IMR-90 (cell line): Measurements from ENCODE around the gene CCDC182. TPM values are rescaled to one million over a fixed set of nuclear protein-coding genes. Genes with fewer than 3 reads are reported as not detected.

Experiments used
- ATAC-seq: fragments of 200-7000 bp; cut with Tn5 transposase; 2 replicates; pipeline ENCODE4 v1.9.1; 2020; ENCODE audit warnings: low read depth, mild to moderate bottlenecking, moderate library complexity
- BruUV-seq: library from RNA; stranded (reverse); fragments of 400-500 nt; replicated peaks from 2 replicates; lab custom pipeline; 2021; lab: Mats Ljungman, UMichigan
- CTCF ChIA-PET: fragments of 300-600 bp; formaldehyde crosslinking; extraction: SDS; loops from one replicate; lab custom pipeline; 2021; ENCODE audit warnings: antibody characterized with exemption; lab: Yijun Ruan, JAX
- POLR2A ChIA-PET: fragments of 300-600 bp; sonication (Branson Sonifier 250); formaldehyde crosslinking; loops from one replicate; lab custom pipeline; 2022; ENCODE audit warnings: antibody characterized with exemption; ENCODE audit not compliant: unreplicated experiment; lab: Charles Lee
- DNase-seq: peaks from one replicate; pipeline ENCODE4 v3.0.0; 2013
- H2AFZ ChIP-seq: replicated peaks from 2 replicates; pipeline ENCODE3; 2013; ENCODE audit warnings: low read length, mild to moderate bottlenecking; ENCODE audit not compliant: poor library complexity
- H2AK5ac ChIP-seq: 2 replicates; pipeline ENCODE4 v1.6.1; 2013; ENCODE audit warnings: low read depth, low read length, inconsistent platforms
- H2AK9ac ChIP-seq: replicated peaks from 2 replicates; pipeline ENCODE3; 2013; ENCODE audit warnings: mild to moderate bottlenecking, low read depth, low read length, moderate library complexity; ENCODE audit not compliant: poor library complexity
- H2BK120ac ChIP-seq: 2 replicates; pipeline ENCODE4 v1.6.1; 2013; ENCODE audit warnings: low read depth, low read length, inconsistent platforms
- H2BK15ac ChIP-seq: 3 replicates; pipeline ENCODE4 v1.6.1; 2013; ENCODE audit warnings: low read depth, low read length, inconsistent platforms
- H2BK20ac ChIP-seq: 2 replicates; pipeline ENCODE4 v1.6.1; 2013; ENCODE audit warnings: low read depth, mild to moderate bottlenecking, inconsistent platforms, low read length, moderate library complexity
- H2BK5ac ChIP-seq: 2 replicates; pipeline ENCODE4 v1.6.1; 2013; ENCODE audit warnings: mild to moderate bottlenecking, low read depth, low read length, inconsistent platforms; ENCODE audit not compliant: poor library complexity, severe bottlenecking
- H3K14ac ChIP-seq: replicated peaks from 2 replicates; pipeline ENCODE4 v1.6.1; 2013; ENCODE audit warnings: low read depth, low read length, inconsistent platforms
- H3K18ac ChIP-seq: 2 replicates; pipeline ENCODE4 v1.6.1; 2013; ENCODE audit warnings: low read depth, low read length, control low read depth
- H3K23ac ChIP-seq: 2 replicates; pipeline ENCODE4 v1.6.1; 2013; ENCODE audit warnings: low read depth, low read length, inconsistent platforms
- H3K27ac ChIP-seq: 2 replicates; pipeline ENCODE4 v1.5.1; 2013; ENCODE audit warnings: mild to moderate bottlenecking, control low read depth, low read length; ENCODE audit not compliant: insufficient read depth
- H3K27me3 ChIP-seq: 2 replicates; pipeline ENCODE4 v1.6.1; 2013; ENCODE audit warnings: low read length; ENCODE audit not compliant: control insufficient read depth, insufficient read depth
- H3K36me3 ChIP-seq: 2 replicates; pipeline ENCODE4 v1.6.1; 2013; ENCODE audit warnings: low read length, mixed read lengths; ENCODE audit not compliant: control insufficient read depth, insufficient read depth
- H3K4ac ChIP-seq: 2 replicates; pipeline ENCODE4 v1.6.1; 2013; ENCODE audit warnings: low read depth, low read length, inconsistent platforms
- H3K4me1 ChIP-seq: 2 replicates; pipeline ENCODE4 v1.6.1; 2013; ENCODE audit warnings: low read length, mixed read lengths; ENCODE audit not compliant: control insufficient read depth, insufficient read depth
- H3K4me2 ChIP-seq: 2 replicates; pipeline ENCODE4 v1.6.1; 2013; ENCODE audit warnings: low read depth, mild to moderate bottlenecking, control low read depth, low read length, moderate library complexity
- H3K4me3 ChIP-seq: 2 replicates; pipeline ENCODE4 v1.5.1; 2013; ENCODE audit warnings: low read depth, mild to moderate bottlenecking, control low read depth, low read length, moderate library complexity; ENCODE audit not compliant: insufficient read depth
- H3K56ac ChIP-seq: 2 replicates; pipeline ENCODE4 v1.6.1; 2013; ENCODE audit warnings: low read length, inconsistent platforms; ENCODE audit not compliant: insufficient read depth; ENCODE audit errors: extremely low read depth
- H3K79me1 ChIP-seq, 2 experiments: 2 replicates each; pipeline ENCODE4 v1.6.1; 2013; ENCODE audit warnings: low read length in 2 of 2, inconsistent platforms in 1 of 2, low read depth in 1 of 2
- H3K9ac ChIP-seq: 2 replicates; pipeline ENCODE4 v1.6.1; 2013; ENCODE audit warnings: low read depth, low read length, control low read depth
- H3K9me1 ChIP-seq: 2 replicates; pipeline ENCODE4 v1.6.1; 2013; ENCODE audit warnings: low read length, inconsistent platforms; ENCODE audit not compliant: insufficient read depth
- H3K9me3 ChIP-seq: 2 replicates; pipeline ENCODE4 v1.6.1; 2013; ENCODE audit warnings: low read length; ENCODE audit not compliant: control insufficient read depth, insufficient read depth
- H4K20me1 ChIP-seq: 2 replicates; pipeline ENCODE4 v1.6.1; 2013; ENCODE audit warnings: low read length, inconsistent platforms; ENCODE audit not compliant: insufficient read depth
- H4K5ac ChIP-seq: 2 replicates; pipeline ENCODE4 v1.6.1; 2013; ENCODE audit warnings: mild to moderate bottlenecking, low read depth, low read length, control low read depth
- H4K8ac ChIP-seq, 2 experiments: 2 replicates each; pipeline ENCODE4 v1.6.1; 2013; ENCODE audit warnings: low read depth in 2 of 2, low read length in 2 of 2, control low read depth in 1 of 2, inconsistent platforms in 1 of 2
- H4K91ac ChIP-seq: 2 replicates; pipeline ENCODE4 v1.6.1; 2013; ENCODE audit warnings: low read depth, low read length, inconsistent platforms; ENCODE audit not compliant: insufficient read depth
- CEBPB ChIP-seq: IDR thresholded peaks from 2 replicates; pipeline ENCODE4 v1.6.1; 2012; ENCODE audit warnings: low read depth, low read length, improper control_type of control experiment
- CHD1 ChIP-seq: IDR thresholded peaks from 2 replicates; pipeline ENCODE4 v1.6.1; 2012; ENCODE audit warnings: low read depth, low read length, improper control_type of control experiment
- ELK1 ChIP-seq: fragments of 150-350 bp; IDR thresholded peaks from 2 replicates; pipeline ENCODE4 v1.6.1; 2016; ENCODE audit warnings: low read depth, mild to moderate bottlenecking, low read length, moderate library complexity, borderline replicate concordance
- FOS ChIP-seq: fragments of 150-350 bp; IDR thresholded peaks from 2 replicates; pipeline ENCODE4 v1.6.1; 2016; ENCODE audit warnings: low read depth, low read length
- NFE2L2 ChIP-seq: fragments of 150-350 bp; IDR thresholded peaks from 2 replicates; pipeline ENCODE4 v1.6.1; 2016; ENCODE audit warnings: low read depth, mild to moderate bottlenecking, low read length
- WGBS, 2 experiments: methylation state at CpG; one replicate each; pipeline versions ENCODE4 v1.1.5 to v1.1.7; 2013; ENCODE audit warnings: missing lambda C conversion rate in 2 of 2; ENCODE audit not compliant: insufficient read length in 1 of 2; ENCODE audit errors: extremely low coverage in 2 of 2; 5-methylcytosine and 5-hydroxymethylcytosine counted together
- dilution Hi-C: fragments of 300-500 bp; cut with HindIII; formaldehyde crosslinking; loops from one replicate; pipeline ENCODE4 v1.14.3; 2018; ENCODE audit warnings: low sequenced_read_pairs; ENCODE audit not compliant: unreplicated experiment
- in situ Hi-C: fragments of 300-500 bp; cut with MboI; formaldehyde crosslinking; loops from 3 replicates; pipeline ENCODE4 v1.14.3; 2019; ENCODE audit warnings: low sequenced_read_pairs, inconsistent platforms, mixed read lengths
- intact Hi-C: fragments of 100-400 bp; cut with micrococcal nuclease; formaldehyde crosslinking; loops from 2 replicates; pipeline ENCODE4 v1.10.0; 2022
- polyA plus RNA-seq, 3 experiments: library from polyadenylated mRNA; depleted of rRNA; stranded (reverse); fragments of >200 nt; gene quantifications; 2 replicates each; pipeline ENCODE4 v1.2.3, GENCODE V29; 2012; ENCODE audit warnings: low replicate concordance in 1 of 3
- total RNA-seq: library from RNA; depleted of rRNA; stranded (reverse); fragments of >200 nt; gene quantifications from 2 replicates; pipeline ENCODE4 v1.2.3, GENCODE V29; 2012

The CCDC182 gene
- total and polyA plus RNA-seq, 2 of the 4 experiments (the other 2 are of a cell fraction): not detected

GRCh38 chr17:57727630-57728175 lies 17.4 kb downstream of the CCDC182 start:
- Histone ChIP-seq H3K4me1 (no peaks in the 10 kb centered on the region), H3K9me1 (no peaks in the 10 kb centered on the region), H3K27me3 (peaks cover 33% of the 10 kb centered on the region), H3K18ac (no peak overlapping the region), H4K5ac (no peak overlapping the region), H3K23ac (no peak overlapping the region), H3K36me3 (no peaks in the 10 kb centered on the region), H3K27ac (no peak overlapping the region), H2BK20ac (no peak overlapping the region), H3K56ac (no peak overlapping the region), H3K9ac (no peak overlapping the region), H3K14ac (no peak overlapping the region), H2BK15ac (no peak overlapping the region), H3K79me1 (no peaks in the 10 kb centered on the region), H4K8ac (no peak overlapping the region), H2BK5ac (no peak overlapping the region), H2AK5ac (no peak overlapping the region), H4K20me1 (no peaks in the 10 kb centered on the region), H2AFZ (no peak overlapping the region), H2BK120ac (no peak overlapping the region), H3K4me2 (no peak overlapping the region), H4K91ac (no peak overlapping the region), H2AK9ac (no peak overlapping the region), H3K4ac (no peak overlapping the region), H3K4me3 (no peak overlapping the region), H3K9me3 (no peaks in the 10 kb centered on the region)
- WGBS, 2 experiments: no CpG with 5 or more reads among the region's 8 CpGs
- dilution Hi-C loops (no loop called here), in situ Hi-C loops (no loop called here), intact Hi-C loops (no loop called here)
- BruUV-seq: no TSS peak
- POLR2A ChIA-PET: no interaction called here
- no peak for TF ChIP-seq NFE2L2
- no peak for TF ChIP-seq FOS
- no peak for TF ChIP-seq CHD1
- no peak for TF ChIP-seq CEBPB
- no peak for TF ChIP-seq ELK1
- no peak for ATAC-seq
- CTCF ChIA-PET: no interaction called here
- no peak for DNase-seq
